Measurements from ENCODE around the gene SGK1.

The SGK1 gene

DNA sequence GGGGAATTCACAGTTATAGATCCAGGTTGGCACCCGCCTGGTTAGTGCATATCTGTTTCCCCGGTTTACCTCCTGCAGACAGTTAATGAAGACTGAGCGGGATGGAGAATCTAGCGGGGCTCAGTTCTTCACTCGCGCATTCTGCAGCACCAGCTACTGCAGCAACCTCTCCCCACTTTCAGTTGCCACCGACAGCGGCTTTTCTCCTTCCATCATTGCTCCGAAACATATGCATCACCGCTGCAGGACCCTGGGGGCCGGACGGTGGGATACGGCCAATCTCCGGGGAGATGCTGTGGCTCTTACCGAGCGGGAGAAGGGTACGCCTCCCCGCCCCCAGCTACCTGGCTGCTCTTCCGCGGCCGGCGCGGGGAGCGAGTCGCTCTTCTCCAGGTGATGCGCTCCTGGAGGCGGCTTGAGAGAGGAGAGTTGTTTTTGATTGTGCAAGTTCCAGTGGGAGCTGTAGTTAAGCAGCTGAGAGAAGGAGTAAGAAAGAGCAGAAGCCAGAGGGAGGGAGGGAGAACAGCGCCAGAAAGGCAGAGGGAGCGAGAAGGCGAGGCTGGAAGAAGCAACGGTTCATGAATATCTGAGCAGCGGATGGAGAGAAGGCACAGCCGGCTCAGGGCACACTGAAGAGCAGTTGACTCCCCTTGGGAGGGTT is at the start of gene SGK1:
Gene SGK1, minus strand, starts transcription at position 642 of the 661 bp plus-strand sequence. CDS start 652 bp downstream, outside the sequence.
- peak; percentile 70 for DNase-seq (ENCODE audit: low read depth)
- TF ChIP-seq, protein P1, sequence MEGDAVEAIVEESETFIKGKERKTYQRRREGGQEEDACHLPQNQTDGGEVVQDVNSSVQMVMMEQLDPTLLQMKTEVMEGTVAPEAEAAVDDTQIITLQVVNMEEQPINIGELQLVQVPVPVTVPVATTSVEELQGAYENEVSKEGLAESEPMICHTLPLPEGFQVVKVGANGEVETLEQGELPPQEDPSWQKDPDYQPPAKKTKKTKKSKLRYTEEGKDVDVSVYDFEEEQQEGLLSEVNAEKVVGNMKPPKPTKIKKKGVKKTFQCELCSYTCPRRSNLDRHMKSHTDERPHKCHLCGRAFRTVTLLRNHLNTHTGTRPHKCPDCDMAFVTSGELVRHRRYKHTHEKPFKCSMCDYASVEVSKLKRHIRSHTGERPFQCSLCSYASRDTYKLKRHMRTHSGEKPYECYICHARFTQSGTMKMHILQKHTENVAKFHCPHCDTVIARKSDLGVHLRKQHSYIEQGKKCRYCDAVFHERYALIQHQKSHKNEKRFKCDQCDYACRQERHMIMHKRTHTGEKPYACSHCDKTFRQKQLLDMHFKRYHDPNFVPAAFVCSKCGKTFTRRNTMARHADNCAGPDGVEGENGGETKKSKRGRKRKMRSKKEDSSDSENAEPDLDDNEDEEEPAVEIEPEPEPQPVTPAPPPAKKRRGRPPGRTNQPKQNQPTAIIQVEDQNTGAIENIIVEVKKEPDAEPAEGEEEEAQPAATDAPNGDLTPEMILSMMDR (conservative IDR thresholded peaks at IDR 0.05; ENCODE audit: low read depth, low read length): peak; percentile 29
- H3K4me3 ChIP-seq (ENCODE audit: low read depth, low read length): peak within 1 kb of the TSS; percentile 72

DNA sequence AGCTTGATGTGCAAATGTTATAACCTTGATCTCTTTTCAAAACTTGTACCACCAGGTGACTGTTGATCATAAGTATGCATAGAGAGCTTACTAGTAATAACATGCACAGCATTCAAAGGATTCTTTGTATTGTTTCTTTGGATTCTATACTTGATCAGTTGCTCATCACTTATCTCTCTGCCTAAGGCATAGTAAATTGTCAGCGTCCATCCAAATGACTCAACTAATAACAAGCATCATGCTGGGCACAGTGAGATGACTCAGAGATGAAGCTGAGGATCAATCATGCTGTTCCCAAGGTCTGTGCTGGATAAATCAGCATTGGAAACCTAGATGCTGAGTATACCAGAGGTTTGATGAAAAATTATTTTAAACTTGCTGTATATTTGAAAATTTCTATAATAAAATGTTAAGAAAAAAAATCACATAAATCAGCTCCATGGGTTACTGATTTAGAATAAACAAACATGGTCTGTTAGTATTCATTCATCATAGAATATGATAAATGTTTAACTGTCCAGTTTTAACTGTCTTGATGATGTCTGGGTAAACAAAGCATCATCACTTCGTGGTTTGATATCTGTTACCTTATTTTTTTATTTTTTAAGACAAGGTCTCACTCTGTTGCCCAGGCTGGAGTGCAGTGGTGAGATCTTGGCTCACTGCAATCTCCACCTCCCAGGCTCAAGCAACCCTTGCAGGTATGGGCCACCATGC is 45.6 kb upstream of the SGK1 start:
- TF ChIP-seq, protein P1 (conservative IDR thresholded peaks at IDR 0.05; ENCODE audit: low read depth, low read length): no peak
- H3K4me3 ChIP-seq (ENCODE audit: low read depth, low read length): no peak overlapping the region
- peak; percentile 75 for DNase-seq (ENCODE audit: low read depth)

DNA sequence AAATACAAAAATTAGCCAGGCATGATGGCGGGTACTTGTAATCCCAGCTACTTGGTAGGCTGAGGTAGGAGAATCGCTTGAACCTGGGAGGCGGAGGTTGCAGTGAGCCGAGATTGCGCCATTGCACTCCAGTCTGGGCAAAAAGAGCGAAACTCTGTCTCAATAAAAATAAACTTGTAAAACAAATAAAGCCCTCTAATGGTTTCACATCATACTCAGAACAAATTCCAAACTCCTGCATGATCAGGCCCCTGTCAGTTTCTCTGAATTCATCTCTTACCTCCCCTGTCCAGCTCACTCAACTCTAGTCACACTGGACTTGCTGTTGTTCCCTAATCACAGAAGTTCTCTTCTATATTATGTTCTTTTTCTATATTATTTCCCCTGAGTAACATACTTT is 43.1 kb upstream of the SGK1 start:
- TF ChIP-seq, protein P1 (conservative IDR thresholded peaks at IDR 0.05; ENCODE audit: low read depth, low read length): no peak
- no peak for DNase-seq (ENCODE audit: low read depth)
- no peak overlapping the region for H3K4me3 ChIP-seq (ENCODE audit: low read depth, low read length)

DNA sequence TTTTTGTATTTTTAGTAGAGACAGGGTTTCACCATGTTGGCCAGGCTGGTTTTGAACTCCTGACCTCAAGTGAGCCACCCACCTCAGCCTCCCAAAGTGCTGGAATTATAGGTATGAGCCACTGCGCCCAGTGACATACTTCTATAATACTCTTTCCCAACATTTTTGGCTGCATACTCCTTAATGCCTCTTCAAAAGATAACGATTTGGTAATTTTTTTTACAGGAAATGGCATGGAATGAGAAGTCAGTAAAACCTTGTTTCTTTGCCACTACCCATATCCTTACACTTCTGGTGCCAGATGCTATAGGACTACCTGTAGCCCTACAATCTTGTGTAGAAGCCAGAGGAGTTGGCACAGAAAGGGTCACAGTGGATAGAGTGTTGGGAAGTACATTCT is 41.4 kb upstream of the SGK1 start:
- DNase-seq (ENCODE audit: low read depth): no peak

DNA sequence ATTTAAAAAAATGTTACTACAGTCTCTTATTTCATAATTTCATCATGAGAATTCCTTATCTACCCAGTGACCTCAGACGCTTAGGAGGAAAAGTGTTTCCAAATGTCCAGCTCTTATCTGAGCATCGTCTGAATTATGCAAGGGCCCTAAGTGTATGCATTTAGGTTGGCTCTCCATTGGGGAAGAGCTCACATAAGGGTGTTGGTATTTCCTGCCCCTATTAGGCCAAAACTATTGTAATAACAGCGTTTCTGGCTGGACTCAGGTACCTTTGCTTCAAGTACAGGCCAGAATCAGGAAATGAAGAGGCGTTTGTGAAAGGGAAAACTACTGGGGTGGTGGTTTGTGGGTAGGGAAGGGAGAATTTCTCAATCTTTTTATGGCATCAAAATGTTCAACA is 40.4 kb upstream of the SGK1 start:
- TF ChIP-seq, protein P1 (conservative IDR thresholded peaks at IDR 0.05; ENCODE audit: low read depth, low read length): no peak
- peak; percentile 89 for DNase-seq (ENCODE audit: low read depth)
- no peak overlapping the region for H3K4me3 ChIP-seq (ENCODE audit: low read depth, low read length)

More for the DNA sequence above, 41.4 kb upstream of the SGK1 start:
- no peak overlapping the region for H3K4me3 ChIP-seq (ENCODE audit: low read depth, low read length)
- TF ChIP-seq, protein P1 (conservative IDR thresholded peaks at IDR 0.05; ENCODE audit: low read depth, low read length): no peak

DNA sequence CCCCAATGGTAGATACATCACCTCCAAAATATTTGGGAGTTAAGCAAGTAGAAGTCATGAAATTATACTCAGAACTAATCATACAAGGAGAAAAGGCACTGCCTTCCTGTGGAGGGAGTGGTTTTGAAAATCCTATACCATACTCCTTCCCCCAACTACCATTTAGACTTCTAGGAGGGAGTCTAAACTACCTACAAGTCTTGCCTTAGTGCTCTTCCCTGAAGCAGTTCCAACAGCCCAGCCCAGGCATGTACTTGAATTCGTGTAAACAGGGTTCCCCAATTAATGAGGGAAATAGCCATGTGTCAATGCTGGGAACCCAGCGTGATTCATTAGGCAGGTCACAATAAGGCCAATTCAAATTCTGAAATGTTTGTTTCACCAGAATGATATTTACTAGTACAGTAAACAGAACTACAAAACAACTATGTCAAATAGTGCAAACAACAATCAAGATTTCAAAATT is 39.1 kb upstream of the SGK1 start:
- TF ChIP-seq, protein P1 (conservative IDR thresholded peaks at IDR 0.05; ENCODE audit: low read depth, low read length): no peak
- no peak for DNase-seq (ENCODE audit: low read depth)
- no peak overlapping the region for H3K4me3 ChIP-seq (ENCODE audit: low read depth, low read length)
